HG03558 (cell line): ENCODE measurements around the gene GNB5.
"Not testable (repeated sequence)": the region's sequence is repeated elsewhere in the genome, so short reads cannot be mapped to it uniquely, and the experiment has no call there.

Experiments used
- ATAC-seq: cut with Tn5 transposase; IDR thresholded peaks from one replicate; pipeline ENCODE4 v1.9.1; 2021; ENCODE audit warnings: moderate number of reproducible peaks; ENCODE audit not compliant: unreplicated experiment; ENCODE audit errors: extremely low read depth

The GNB5 gene

GRCh38 chr15:52172869-52173268, 18.3 kb downstream of the GNB5 start:
- no peak for ATAC-seq

GRCh38 chr15:52171807-52172206, 19.4 kb downstream of the GNB5 start:
- ATAC-seq, result no peak

- ATAC-seq, result no peak
Measured at GRCh38 chr15:52171386-52171785, 19.8 kb downstream of the GNB5 start.

DNA sequence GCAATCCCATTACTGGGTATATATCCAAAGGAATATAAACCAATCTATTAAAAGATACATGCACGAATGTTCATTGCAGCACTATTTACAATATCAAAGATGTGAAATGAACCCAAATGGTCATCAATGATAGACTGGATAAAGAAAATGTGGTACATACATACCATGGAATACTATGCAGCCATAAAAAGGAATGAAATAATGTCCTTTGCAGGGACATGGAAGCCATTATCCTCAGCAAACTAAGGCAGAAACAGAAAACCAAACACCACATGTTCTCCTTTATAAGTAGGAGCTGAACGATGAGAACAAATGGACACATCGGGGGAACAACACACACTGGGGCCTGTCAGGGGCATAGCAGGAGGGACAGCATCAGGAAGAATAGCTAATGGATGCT, 21.0 kb downstream of the GNB5 start:
- ATAC-seq, result not testable (repeated sequence)

DNA sequence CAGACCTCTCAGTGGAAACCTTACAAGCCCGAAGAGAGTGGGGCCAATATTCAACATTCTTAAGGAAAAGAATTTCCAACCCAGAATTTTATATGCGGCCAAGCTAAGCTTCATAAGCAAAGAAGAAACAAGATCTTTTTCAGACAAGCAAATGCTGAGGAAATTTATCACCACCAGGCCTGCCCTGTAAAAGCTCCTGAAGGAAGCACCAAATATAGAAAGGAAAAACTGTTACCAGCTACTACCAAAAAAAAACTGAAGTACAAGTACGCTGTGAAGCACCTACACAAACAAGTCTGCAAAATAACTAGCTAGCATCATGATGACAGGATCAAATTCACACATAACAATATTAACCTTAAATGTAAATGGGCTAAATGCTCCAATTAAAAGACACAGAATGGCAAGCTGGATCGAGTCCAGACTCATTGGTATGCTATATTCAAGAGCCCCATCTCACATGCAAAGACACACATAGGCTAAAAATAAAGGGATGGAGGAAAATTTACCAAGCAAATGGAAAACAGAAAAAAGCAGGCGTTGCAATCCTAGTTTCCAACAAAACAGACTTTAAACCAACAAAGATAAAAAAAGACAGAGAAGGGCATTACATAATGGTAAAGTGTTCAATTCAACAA, 25.6 kb downstream of the GNB5 start:
- ATAC-seq, result not testable (repeated sequence)

DNA sequence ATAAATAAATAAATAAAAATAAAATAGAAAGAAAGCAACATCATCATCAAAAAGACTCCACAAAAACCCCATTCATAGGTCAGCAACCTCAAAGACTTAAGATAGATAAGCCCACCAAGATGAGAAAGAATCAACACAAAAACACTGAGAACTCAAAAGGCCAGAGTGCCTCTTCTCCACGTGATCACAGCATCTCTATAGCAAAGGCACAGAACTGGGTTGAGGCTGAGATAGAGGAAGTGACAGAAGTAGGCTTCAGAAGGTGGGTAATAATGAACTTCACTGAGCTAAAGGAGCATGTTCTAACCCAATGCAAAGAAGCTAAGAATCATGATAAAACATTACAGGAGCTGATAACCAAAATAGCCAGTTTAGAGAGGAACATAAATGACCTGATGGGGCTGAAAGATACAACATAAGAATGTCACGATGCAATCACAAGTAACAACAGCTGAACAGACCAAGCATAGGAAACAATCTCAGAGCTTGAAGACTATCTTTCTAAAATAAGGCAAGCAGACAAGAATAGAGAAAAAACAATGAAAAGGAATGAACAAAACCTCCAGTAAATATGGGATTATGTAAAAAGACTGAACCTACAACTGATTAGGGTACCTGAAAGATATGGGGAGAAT, 26.4 kb downstream of the GNB5 start:
- ATAC-seq, result no peak

- ATAC-seq, result no peak
Measured at GRCh38 chr15:52163321-52164190, 27.6 kb downstream of the GNB5 start.

DNA sequence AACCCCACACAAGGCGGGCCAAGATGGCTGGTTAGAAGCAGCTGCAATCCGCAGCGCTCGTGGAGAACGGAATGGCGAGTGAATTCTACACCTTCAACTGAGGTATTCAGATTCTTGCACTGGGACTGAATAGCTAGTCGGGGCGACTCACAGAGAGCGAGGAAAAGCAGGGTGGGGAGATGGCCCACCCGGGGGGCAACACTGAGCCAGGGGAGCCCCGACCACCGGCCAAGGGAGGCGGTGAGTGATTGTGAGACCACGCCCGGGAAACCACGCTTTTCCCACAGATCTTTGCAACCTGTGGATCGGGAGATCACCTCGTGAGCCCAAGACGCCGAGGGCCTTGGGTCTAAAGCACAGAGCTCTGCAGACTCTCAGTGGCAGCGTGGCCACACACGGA, 28.3 kb downstream of the GNB5 start:
- no peak for ATAC-seq

GRCh38 chr15:52162260-52162659, 28.9 kb downstream of the GNB5 start:
- no peak for ATAC-seq

- no peak for ATAC-seq
Measured at GRCh38 chr15:52161406-52161966, 29.7 kb downstream of the GNB5 start.

- ATAC-seq, result no peak
Measured at GRCh38 chr15:52159645-52160044, 31.5 kb downstream of the GNB5 start.

DNA sequence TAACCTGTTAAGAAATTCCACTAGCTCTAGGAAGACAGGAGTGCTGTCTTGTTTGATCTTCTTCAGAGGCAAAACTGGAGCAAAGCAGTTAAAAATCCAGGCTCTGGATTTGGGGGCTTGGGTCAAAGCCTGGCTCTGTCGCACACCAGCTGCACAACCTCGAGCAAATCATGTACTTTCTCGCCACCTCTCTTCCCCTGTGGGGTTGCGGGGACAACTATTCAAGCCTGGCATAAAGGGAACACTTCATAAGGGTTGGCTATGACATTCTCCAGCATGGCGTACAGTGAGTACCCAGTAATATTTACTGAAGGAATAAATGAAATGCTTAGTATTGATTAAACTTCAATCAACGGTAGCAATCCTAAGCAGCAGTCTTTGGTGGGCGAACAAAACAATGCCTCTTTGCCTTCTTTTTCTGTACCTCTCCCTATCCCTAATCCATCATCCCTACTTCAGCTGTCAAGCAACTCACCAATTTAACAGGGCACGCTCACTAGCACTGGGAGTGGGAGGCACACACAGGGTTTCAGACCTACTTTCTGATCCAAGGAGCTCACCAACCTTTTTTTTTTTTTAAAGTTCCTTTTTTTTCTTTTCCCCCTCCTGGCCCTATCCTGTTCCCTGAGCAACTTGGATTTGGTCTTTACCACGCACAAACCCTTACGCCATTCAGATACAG, 33.0 kb downstream of the GNB5 start:
- no peak for ATAC-seq

GRCh38 chr15:52155878-52156277, 35.3 kb downstream of the GNB5 start:
- ATAC-seq, result no peak

DNA sequence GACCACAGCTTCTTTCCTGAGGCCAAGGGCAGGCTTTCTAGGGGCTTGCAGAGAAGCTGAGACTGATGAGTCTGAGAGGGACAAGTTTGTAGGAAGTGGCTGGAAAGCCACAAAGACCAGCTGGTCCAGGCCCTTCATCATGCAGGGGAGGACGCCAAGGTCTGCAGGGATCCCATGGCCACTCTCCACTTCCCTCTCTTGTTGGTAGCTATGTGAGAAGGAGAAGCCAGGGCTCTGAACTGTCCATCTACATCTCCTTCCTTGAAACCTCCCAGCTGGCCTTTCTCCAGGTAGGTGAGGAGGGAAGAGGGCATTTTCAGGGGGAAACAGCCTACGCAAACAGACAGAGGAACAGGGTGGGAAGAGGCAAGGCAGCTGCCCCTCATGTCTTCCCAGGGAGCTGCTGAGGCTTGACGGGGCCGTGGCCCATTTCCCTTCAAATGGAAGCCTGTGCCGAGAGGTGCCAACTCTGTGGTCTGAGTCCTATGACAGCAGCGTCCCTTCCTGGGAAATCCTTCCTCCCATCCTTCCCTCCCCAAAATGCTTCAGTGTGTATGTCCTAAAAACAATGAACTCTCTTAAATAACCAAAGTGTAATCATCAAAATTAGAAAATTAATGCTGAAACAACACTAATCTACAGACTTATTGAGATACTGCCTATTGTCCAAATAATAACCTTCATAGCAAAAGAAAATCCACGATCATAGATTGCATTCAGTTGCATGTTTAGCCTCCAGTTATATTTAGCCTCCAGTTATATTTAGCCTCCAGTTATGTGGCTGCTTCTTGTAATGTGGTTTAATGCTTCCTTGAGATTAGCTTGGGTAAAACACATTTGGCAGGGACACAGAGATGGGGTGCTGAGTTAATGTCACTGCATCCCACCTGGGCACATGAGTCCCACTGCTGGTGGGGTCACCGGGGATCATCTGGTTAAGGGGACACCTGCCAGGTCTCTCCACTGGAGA, 36.0 kb downstream of the GNB5 start:
- no peak for ATAC-seq

GRCh38 chr15:52153900-52154895, 37.0 kb downstream of the GNB5 start:
- no peak for ATAC-seq

DNA sequence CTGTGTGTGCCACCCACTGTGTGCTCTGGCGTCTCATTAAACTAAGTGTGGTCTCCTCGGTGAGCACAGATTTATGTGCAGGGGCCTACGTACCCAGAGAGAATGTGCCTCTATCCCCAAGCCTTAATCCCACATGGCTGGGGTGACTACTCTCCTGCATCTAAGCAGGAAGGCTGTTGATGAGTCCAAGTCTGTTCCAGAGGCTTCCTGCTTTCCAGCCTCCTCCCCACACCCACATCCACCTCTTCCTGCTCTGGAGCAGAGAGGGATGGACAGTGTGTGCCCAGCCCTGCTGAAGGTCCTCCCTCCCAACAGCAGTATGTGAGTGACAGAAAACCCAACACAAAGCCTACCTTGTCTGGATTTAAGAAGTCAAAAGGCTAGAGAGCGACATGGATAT, 39.8 kb downstream of the GNB5 start:
- ATAC-seq, result no peak

GRCh38 chr15:52150871-52151270, 40.3 kb downstream of the GNB5 start:
- ATAC-seq, result no peak
